Stimulated activated CD8-positive, alpha-beta memory T cell treated with anti-CD3 and anti-CD28 coated beads, Interleukin-4, amount 100 ng/mL, for 4 hours (primary cell): Measurements from ENCODE around the gene GALNT10.
"Not testable (repeated sequence)": the region's sequence is repeated elsewhere in the genome, so short reads cannot be mapped to it uniquely, and the experiment has no call there.

Source experiments
- DNase-seq, 2 donors: peaks; one replicate each; pipeline ENCODE4 v3.0.0-alpha.2; 2020; ENCODE audit warnings: low read depth in 2 of 2, low spot score in 1 of 2

GALNT10 gene

DNA sequence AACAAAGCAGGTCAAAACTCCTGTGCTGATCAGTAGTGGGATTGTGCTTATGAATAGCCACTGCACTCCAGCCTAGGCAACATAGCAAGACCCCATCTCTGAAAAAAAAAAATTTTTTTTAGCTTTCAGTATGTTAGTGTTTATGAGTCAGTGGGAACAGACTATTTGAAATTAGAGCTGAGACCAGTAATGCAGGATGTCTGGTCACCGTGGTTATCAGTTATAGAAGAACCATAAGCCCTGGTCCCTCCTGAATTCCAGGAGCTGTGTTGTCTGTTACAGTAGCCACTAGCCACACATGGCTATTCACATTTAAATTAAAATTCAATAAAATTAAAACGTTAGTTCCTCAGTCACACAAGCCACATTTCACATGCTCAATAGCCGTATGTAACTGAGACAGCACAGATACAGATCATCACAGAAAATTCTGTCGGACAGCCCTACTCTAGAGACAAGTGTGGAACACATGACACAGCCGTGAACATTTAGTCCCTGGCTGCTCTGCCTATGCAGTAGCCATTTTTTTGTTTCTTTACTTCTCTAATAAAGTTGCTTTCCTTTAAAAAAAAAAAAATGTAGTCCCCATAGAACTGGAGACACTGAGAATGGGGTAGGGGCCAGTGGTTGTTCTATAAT is 159.2 kb downstream of the GALNT10 start:
- no peak for DNase-seq

DNA sequence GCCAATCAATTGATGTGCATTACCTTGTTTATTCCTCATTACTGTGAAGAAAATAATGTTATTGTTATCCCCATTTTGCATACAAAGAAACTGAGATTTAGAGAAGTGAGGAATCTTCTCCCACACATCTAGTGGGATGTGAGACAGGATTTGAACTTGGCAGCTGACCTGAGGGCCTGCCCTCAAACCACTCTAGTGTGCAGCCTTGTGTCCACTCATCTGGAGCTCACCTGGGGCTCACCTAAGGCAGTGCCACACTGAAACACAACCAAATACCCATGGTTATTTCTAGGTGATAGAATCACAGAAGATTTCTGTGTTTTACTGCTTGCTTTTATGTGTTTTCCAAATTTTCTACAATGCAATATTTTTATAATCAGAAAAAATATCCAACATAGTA is 160.6 kb downstream of the GALNT10 start:
- no peak for DNase-seq

DNA sequence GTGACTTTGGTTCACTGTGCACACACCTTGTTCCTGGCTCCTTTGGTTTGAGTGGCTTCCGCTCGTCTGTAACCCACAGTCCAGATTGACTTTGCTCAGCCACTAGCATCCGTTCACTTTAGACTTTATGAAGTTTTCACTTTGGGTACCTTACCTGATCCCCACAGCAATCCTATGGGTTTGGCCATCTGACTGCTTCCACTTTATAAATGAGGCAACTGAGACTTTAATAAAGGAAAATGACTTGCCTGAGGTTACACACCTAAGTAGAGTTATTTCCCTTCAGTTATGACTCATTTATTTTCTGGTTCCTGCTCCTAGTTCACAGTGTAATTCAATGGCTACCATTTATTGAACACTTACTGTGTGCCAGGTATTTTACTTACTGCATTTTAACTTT is 161.0 kb downstream of the GALNT10 start:
- DNase-seq, result no peak

DNA sequence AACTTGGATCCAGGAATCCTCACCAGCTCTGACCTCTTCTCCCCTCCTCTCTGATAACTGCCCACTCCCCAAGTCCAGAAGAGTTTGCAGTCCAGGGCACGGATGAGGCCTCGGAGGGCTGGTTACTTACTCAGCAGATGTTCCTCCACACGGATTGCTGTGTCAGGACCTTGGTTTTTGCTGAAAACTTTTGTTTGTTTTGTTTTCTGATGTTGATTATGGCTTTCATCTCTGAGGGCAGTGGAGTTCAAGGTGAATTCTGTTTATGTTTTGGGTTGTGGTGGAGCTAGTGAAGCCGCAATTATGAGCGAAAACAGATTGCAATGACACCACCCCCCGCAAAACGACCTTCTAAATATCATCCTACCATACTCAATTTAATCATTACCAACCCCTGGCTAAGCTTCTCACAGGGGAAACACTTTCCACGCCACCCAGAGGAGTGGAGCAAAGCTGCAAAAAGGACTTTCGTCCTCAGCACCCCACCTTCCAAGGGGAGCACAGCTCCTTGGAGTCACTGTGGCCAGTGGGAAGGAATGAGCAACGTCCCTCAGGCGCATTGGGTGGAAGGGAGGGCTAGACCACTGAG is 162.5 kb downstream of the GALNT10 start:
- DNase-seq, result no peak

DNA sequence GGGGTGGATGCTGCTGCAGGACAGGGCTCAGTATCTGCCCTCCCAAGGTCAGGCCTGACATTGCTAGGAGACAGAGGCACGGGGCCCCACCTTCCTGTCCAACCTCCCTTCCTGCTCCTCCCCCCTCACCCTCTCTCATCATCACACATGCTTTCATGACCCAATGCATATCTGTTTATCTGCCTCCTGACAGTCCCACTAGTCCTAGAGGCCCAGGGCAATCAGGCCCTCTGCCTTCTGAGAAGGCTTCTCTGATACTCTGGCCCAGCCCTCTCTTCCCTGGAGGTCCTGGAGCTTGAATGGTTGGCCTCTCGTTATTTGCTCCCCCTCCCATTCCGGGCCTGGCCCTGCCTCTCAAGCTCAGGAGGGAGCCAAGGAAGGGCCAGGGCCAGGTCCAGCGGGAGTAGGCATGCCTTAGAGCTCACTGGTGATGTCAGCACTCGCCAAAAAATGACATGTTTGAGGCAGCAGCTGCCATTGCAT is 164.6 kb downstream of the GALNT10 start:
- no peak for DNase-seq

DNA sequence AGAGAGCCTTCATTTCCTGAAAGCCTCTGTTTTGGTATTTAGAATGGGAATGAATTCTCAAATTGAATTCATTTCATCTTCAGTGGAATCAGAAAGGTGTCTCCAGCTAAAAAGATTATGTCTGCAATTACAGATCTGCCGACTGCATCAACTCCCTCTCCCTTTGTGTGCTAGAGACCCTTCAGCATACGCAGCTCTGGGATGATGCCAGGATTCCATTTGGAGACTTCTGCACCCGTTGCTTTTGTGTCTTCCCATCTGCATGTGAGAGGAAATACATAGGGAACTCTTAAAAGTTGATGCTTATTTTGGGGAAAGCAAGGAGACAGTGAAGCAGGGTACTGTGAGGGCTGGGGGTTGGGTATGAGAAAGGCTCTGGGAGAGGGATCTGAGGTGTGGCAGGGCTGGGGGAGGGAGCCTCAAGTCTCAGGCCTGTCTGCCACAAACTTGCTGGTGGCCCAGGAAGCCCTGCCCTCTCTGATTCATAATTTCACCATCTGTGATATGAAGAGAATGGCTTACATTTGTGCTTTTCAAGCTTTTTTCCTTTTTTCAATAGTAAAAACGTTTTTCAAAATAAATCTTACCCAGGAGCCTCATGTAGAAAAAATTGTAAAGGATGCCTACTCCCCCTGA is 165.6 kb downstream of the GALNT10 start:
- no peak for DNase-seq

DNA sequence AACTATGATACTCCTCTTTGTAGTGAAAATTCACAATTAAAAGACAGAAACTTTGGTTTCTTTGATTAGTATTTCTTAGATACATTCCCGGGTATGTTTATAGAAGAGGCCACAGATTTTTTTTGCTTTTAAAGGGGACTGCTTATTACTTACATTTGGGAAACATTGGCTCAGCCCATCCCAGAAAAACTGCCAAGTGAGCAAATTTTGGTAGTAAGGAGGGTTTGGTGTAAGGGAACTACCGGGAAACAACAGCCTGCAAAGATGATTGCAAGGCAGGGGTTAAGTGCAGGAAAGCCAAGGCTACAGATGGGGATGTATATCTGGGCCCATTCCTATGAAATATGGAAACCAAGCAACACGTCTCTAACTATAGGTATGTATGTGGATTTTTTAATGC is 166.4 kb downstream of the GALNT10 start:
- no peak for DNase-seq

DNA sequence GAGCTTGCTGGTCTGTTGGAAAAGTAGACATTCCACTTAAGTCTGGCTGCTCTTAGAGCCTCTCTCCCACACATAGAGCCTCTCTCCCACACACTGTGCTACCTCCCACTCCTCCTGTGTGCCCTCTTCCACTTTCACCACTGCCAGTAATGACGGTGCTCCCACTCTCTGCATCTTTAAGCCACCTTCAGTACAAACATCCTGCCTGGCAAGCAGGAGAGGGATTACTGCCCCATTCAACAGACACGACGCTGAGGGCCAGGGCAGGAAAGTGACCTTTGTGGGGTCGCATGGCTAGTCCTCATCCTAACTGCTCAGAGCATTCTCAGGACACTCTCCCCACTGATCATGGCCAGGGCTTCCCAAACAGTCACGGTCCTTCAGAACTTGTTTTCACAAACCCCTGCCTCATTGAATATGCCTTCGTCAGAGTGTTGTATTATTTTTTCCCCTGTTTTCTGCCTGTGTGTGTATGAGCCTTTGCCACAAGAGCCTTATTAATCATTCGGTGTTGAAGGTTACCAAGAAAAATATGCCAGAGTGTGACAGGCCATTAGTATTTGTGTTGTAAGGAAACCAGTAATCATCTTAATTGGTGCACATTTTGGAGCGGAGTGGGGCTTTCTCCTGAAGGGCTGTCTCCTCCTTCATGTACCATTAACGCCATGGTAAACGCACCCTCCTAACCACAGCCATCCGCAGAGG is 168.1 kb downstream of the GALNT10 start:
- no peak for DNase-seq

DNA sequence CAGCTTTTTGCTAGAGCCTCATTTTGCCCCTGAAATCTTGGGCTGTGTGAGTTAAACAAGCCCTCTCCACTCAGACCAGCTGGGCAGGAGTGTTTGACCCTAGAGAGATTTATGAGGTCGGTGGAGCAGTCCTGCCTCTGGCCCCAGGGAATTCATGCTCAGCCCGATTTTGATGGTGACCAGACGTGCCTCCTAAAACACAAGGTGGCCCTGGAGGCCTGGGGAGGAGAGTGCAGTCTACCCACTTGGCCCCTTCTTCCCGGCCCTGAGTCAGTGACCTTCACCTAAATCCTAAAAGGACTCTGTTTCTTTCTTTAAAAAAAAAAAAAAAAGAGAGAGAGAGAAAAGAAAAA is 168.7 kb downstream of the GALNT10 start:
- no peak for DNase-seq

DNA sequence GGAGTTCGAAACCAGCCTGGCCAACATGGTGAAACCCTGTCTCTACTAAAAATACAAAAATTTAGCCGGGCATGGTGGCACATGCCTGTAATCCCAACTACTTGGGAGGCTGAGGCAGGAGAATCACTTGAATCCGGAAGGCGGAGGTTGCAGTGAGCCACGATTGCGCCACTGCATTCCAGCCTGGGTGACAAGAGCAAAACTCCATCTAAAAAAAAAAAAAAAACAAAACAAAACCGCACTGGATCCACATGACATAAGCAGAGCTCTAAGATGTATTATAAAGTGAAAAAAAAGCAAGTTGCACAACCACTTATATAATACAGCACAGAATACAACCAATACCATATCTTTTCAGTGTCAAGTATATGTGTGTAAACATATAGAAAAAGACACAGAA is 169.7 kb downstream of the GALNT10 start:
- not testable (repeated sequence) for DNase-seq

DNA sequence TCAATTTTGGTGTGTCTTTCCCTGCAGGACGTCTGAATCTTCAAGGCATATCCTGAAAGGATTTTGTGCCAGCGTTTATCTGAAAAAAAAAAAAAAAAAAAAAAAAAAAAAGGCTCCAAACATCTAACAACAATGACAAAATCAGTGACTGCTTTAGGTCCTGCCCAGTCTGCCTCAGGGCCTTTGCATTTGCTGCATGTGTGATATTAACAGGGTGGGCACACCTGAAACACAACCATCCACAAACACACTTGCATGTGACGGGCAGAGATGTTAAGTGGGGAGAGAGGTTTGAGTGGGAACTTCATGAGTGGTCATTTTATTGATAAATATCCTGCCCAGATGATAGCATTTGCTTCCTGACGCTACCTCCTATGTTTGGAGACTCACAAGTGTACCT is 172.9 kb downstream of the GALNT10 start:
- DNase-seq, result no peak

DNA sequence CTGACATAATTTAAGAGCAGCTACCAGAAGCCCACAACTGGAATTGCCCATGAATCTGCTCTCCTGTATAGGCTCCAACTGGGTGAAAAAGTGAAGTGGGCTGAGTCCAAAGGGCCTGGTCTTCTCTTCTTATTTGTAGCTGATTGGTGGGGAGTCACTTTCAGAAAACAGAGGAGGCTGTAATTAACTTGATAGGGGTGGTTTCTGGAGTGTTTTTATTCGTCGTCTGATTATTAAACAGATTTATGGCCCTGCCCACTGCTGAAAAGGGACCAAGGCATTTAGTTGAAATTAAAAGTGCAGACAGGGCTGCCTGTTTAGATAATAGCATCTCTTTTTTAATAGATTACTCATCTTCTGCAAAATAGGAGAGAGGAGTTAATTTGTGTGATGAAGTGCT is 174.2 kb downstream of the GALNT10 start:
- no peak for DNase-seq

DNA sequence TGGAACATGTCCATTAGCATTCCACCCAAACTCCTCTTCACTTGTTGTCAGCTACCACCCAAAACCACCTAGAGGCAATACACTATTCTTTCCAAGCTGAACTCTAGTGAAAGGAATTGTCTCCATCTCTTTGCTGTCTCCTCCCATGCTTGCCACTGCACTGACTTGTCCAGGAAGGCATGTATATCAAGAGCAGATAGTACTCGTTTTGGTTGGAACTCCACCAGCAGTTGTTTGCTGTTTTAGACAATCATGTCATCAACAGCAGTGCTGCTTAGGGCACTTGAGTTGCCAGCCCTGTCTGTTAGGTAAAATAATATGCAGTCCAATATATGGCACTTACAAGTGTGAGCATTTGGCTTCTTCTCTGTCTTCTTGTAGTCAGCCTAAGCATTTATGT is 175.3 kb downstream of the GALNT10 start:
- DNase-seq, result no peak

DNA sequence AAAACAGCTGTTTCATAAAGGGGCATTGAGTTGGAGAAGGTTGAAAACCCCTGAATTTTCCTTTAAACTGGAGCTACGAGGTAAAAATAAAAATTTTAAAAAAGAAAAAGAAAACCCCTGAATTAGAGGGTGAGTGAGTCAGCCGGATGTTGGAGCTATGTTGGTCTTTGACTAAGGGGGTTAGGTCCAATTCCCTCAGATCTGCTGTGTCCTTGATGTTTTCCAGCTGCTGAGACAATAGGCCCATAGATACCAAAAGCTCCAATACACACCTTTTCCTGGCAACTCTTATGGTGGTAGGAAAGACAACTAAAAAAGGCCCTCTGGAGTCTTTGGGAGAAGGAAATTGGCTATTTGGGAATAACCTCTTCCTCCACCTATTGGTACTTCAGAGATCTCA is 175.8 kb downstream of the GALNT10 start:
- DNase-seq, result no peak

DNA sequence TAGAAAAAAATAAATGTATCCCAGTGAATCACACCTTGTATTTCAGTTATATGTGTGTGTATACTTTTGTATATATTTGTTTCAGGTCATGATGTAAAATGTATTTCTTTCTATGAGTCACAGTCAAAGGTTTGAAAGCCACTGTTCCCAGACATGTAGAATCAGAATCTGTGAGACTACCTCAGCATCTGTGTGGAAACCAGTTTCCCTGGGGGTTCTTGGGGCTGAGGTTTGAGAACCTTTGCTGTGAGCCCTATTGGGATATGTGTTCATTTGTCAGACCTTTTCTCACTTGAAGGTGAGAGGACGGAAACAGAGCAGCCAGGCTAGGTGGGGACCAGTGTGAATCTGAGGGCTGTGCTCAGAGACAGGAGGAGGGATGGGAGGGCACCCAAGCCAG is 176.6 kb downstream of the GALNT10 start:
- no peak for DNase-seq

DNA sequence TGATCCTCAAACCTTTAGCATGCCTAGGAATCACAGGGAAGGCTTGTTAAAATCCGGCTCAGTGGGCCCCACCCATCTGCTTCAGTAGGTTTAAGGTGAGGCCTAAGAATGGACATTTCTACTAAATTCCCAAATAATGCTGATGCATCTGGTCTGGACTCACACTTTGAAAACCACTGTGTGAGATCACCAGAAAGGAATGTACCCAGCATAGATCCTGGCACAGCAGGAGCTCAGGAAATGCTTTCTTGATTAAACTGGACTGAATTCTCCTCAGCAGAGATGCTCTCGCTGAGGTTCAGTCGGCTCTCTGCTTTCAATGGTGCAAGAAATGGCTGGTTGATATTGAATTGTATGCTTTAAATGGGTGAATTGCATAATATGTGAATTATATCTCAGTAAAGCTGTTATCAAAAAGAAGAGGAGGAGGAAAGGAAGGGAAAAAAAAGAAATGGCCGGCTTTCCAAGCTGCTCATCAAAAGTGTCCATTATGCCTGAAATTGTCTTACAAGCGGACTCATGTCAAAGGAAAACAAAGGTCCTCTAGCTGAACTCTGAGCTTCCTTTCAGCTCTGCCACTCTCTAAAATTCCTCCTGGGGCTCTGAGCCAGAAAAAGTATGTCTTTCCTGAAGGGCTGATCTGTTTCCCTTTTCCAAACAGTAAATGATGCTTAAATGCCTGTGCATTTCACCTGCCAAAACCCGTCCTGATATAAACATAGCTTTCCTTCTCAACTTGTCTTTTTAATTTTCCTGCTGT is 177.7 kb downstream of the GALNT10 start:
- DNase-seq, result no peak

DNA sequence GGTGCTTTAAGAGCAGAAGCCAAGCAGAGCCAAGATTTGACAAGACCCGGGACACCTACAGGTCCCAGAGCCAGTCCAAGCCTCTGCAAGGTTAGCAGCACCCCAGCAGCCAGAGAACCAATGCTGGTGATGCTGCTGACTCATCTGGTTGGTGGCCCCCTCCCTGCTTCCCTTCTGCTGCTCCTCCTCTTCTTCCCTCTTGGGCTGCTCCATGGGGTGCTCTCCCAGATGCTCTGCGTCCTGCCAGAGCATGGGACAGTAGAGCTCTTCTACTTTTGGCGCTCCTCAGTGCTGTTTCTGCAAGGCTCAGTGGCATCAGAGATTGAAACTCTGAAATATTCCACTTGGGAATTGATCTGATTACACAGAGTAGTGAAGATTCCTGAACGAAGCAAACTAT is 179.1 kb downstream of the GALNT10 start:
- DNase-seq, result no peak

DNA sequence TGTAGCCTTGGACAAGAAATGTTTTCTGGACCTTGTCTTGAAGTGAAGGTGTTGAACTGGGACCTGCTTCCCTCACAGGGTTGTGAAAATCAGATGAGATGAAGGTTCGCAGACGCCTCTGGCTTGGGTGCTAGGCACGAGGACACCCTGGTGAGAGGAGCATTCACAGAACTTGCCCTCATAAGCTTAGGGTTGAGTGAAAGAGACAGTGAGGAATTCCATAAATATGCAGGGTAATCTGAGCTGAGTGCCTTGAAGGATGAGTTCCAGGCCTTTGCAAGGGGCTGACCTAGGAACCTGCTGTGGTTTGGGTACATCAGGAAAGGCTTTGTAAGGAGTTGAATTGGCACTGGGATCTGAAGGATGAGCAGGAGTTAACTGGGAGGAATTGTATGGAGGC is 179.6 kb downstream of the GALNT10 start:
- DNase-seq, result no peak

DNA sequence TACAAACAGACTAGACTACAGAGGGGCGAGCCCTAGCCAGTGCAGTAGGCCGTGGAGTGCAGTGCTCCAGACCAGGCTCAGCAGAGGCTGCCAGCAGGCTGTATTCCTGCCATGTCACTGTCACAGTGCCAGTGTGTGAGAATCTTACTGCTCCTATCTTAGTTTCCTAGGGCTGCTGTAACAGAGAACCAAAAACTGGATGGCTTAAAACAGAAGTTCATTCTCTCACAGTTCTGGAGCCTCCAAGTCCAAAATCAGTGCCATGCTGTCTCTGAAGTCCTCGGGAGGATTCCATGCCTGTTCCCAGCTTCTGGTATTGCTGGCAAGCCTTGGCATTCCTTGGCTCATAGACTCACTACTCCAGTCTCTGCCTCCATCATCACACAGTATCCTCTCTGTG is 180.3 kb downstream of the GALNT10 start:
- DNase-seq, result no peak

DNA sequence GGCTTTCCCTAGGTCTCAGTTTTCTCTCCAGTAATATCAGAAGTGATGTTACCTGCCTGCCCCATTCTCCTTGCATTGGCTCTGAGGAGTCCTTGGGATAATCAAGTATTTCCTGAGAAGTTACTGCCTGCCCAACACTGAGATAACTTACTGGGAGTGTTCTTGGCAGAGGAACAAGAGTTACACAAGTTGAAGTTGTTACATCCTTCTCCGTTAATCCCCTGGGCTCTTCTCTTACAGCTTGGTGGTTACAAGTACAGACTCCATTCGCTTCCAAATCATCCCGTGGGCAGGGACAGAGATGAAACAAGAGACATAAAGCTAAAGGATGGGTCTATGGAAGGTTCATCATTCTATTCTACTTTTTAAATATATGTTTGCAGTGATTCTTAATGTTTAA is 181.2 kb downstream of the GALNT10 start:
- DNase-seq, result no peak

DNA sequence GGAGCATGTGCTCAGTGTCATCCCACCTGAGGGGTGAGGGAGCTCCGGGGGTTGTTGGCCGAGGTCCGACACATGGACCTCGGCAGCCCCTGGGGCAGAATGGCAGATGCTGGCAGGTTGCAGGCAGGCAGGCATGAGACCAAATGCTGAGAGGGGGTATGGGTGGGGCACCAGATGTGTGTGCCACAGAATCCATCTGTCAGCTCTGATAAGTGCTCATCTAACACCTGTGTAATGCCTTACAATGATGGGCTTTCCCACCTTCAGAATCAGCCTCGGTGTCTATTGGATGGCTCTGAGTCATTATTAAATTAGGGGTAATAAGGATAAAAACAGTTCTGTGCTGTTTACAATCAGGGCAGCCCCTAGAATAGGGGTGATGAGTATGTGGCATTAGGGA is 182.1 kb downstream of the GALNT10 start:
- DNase-seq, result no peak

DNA sequence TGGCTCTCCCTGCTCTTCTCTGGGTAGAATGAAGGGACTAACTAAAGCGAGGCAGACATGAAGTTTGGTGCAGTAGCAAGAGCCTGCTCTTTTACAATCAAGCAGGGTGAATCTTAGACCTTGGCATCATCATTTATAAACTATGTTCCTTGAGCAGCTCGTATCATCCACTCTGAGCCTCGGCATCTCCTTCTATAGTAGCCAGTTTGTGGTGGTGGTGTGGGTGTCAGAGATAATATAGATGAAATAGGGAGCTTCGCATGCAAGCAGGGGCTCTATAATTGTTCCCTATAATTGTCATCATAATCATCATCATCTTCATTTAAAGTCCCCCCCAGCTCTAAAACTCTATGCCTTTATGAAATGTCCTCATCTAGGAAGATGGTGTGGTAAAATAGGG is 182.8 kb downstream of the GALNT10 start:
- DNase-seq, result no peak
